ENCODE results near the gene NELFCD. TPM values are rescaled to one million over a fixed set of nuclear protein-coding genes. Genes with fewer than 3 reads are reported as not detected.
"Not testable (repeated sequence)": the region's sequence is repeated elsewhere in the genome, so short reads cannot be mapped to it uniquely, and the experiment has no call there.

The NELFCD gene
- total RNA-seq, 1 donor from 2014 or later, result 112 TPM

DNA sequence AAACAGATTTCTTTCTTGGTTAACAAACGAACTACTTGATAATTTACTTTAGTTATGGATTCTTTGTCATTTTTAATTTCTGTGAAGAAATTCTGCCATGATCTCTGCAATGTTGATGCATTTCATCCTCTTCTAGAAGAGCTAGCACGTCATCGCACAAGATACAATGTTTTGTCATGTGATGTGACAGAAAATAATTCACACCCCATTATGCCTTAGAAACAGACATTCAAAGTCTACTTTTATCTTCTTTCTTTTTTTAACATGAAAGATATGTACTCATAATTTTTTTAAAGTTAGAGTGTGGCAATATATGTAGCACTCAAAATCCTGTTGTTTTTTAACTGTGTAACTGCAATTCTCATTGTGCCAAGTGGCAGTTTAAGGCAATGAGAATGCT is 39.6 kb upstream of the NELFCD start:
- peaks cover 1% of the 10 kb centered on the region for H3K9me3 Mint-ChIP-seq (ENCODE audit: unreplicated experiment)
- H3K36me3 Mint-ChIP-seq (ENCODE audit: unreplicated experiment), result peaks cover under 1% of the 10 kb centered on the region
- no peaks in the 10 kb centered on the region for H3K4me1 Mint-ChIP-seq (ENCODE audit: low read depth, unreplicated experiment)
- no peak overlapping the region for H3K4me3 Mint-ChIP-seq (ENCODE audit: unreplicated experiment)
- no peak overlapping the region for H3K27ac Mint-ChIP-seq (ENCODE audit: unreplicated experiment)
- H3K27me3 Mint-ChIP-seq (ENCODE audit: unreplicated experiment), result no peaks in the 10 kb centered on the region
- DNase-seq, result no peak
- TF ChIP-seq, protein P1, sequence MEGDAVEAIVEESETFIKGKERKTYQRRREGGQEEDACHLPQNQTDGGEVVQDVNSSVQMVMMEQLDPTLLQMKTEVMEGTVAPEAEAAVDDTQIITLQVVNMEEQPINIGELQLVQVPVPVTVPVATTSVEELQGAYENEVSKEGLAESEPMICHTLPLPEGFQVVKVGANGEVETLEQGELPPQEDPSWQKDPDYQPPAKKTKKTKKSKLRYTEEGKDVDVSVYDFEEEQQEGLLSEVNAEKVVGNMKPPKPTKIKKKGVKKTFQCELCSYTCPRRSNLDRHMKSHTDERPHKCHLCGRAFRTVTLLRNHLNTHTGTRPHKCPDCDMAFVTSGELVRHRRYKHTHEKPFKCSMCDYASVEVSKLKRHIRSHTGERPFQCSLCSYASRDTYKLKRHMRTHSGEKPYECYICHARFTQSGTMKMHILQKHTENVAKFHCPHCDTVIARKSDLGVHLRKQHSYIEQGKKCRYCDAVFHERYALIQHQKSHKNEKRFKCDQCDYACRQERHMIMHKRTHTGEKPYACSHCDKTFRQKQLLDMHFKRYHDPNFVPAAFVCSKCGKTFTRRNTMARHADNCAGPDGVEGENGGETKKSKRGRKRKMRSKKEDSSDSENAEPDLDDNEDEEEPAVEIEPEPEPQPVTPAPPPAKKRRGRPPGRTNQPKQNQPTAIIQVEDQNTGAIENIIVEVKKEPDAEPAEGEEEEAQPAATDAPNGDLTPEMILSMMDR (IDR thresholded peaks at IDR 0.05; ENCODE audit: partially characterized antibody, unreplicated experiment), result no peak

DNA sequence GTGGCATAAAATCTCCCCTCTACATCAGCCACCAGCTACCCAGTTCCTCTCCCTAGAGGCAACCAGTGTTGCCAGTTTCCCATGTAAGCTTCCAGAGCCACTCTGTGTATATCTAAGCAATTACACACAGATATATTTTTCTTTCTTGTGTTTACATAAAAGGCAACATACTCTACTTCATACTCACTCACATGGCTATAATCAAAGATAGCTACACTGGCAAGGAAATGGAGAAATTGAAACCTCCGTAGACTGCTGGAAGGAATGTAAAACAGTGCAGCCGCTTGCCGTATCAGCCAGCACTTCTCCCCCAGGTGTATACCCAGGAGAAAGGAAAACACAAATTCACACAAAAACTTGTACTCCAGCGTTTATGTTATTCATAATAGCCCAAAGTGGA is 38.5 kb upstream of the NELFCD start:
- Mint-ChIP-seq H3K4me3 (ENCODE audit: unreplicated experiment) (no peak overlapping the region), H3K27me3 (ENCODE audit: unreplicated experiment) (no peaks in the 10 kb centered on the region), H3K27ac (ENCODE audit: unreplicated experiment) (no peak overlapping the region), H3K4me1 (ENCODE audit: low read depth, unreplicated experiment) (no peaks in the 10 kb centered on the region), H3K36me3 (ENCODE audit: unreplicated experiment) (no peaks in the 10 kb centered on the region), H3K9me3 (ENCODE audit: unreplicated experiment) (peaks cover 1% of the 10 kb centered on the region)
- TF ChIP-seq, protein P1 (IDR thresholded peaks at IDR 0.05; ENCODE audit: partially characterized antibody, unreplicated experiment), result no peak
- no peak for DNase-seq

DNA sequence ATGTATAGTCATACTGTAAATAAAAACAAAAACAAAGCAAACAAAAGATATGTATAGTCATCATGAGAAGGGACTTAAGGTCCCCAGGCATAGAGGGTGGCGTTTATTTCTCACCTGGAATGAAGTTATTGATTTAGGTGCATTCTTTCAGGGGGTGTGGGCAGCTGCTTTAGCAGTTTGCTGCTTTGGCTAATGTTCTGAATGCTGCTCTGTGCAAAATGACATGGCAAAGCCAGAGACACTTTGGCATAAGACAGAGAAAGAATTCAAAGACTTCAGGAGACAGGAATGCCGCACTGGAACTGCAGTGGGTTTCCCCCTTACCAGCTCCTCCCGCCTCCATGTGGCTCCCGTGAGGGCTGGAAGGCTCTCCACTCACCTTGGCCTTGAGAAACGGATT is 36.4 kb upstream of the NELFCD start:
- Mint-ChIP-seq H3K9me3 (ENCODE audit: unreplicated experiment) (peaks cover 1% of the 10 kb centered on the region), H3K27ac (ENCODE audit: unreplicated experiment) (no peak overlapping the region), H3K4me1 (ENCODE audit: low read depth, unreplicated experiment) (no peaks in the 10 kb centered on the region), H3K36me3 (ENCODE audit: unreplicated experiment) (no peaks in the 10 kb centered on the region), H3K4me3 (ENCODE audit: unreplicated experiment) (no peak overlapping the region), H3K27me3 (ENCODE audit: unreplicated experiment) (no peaks in the 10 kb centered on the region)
- DNase-seq, result no peak
- TF ChIP-seq, protein P1 (IDR thresholded peaks at IDR 0.05; ENCODE audit: partially characterized antibody, unreplicated experiment), result no peak

DNA sequence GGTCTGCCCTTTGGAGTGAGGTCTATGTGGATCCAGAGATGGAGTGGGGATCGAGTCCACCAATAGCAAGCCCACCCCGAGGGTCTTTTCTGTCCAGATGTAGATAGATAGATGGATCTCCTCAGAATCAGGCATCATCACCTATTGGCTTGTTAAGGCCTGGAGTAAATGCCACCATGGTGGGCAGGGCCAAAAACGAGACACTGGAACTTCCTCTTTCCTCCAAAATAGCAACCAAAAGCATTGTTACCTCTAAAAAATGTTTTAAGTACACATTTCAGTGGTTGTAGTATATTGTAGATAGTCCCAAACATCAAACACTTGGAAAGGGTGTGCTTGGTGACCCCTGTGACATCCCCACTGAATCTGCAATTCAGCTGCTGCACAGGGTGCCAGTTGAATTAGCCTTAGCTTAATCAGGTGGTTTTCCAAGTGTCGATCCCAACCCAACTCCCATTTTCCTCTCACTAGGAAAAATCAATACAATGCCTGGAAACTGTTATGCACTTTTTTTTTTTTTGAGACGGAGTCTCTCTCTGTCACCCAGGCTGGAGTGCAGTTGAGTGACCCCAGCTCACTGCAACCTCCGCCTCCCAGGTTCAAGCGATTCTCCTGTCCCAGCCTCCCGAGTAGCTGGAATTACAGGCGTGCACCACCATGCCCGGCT is 35.0 kb upstream of the NELFCD start:
- TF ChIP-seq, protein P1 (IDR thresholded peaks at IDR 0.05; ENCODE audit: partially characterized antibody, unreplicated experiment), result no peak
- no peak overlapping the region for H3K27ac Mint-ChIP-seq (ENCODE audit: unreplicated experiment)

DNA sequence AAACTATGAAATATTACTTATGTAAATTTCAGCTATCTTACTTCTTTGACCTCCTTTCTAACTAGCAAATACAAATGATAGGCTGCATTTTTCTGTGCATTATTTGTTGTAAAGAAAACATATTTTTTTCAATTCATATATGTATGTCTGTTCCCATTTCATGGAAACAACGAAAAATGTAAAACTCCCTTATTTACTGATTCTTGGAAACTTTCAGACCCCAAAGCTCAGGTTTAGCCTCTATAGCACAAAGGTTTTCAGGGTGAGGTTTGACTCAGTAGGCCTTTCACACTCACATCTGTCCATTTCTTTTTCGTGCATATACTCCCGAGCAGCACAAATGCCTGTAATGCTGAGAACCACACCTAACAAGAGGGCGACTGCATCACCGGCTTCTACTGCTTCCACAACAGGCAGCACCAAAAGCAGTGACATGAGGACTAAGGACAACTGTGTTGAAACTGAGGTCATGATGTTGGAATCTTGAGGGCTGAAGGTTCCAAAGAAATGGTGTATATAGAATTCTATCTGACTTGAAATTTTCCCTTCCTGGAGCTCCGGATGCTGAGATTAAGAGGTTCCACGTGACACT is 33.2 kb upstream of the NELFCD start:
- not testable (repeated sequence) for H3K4me1 Mint-ChIP-seq (ENCODE audit: low read depth, unreplicated experiment); H3K36me3 Mint-ChIP-seq (ENCODE audit: unreplicated experiment); DNase-seq; H3K27ac Mint-ChIP-seq (ENCODE audit: unreplicated experiment); H3K9me3 Mint-ChIP-seq (ENCODE audit: unreplicated experiment); H3K4me3 Mint-ChIP-seq (ENCODE audit: unreplicated experiment); H3K27me3 Mint-ChIP-seq (ENCODE audit: unreplicated experiment)

More for the DNA sequence above, 35.0 kb upstream of the NELFCD start:
- Mint-ChIP-seq H3K4me3 (ENCODE audit: unreplicated experiment) (no peak overlapping the region), H3K27me3 (ENCODE audit: unreplicated experiment) (peaks cover 2% of the 10 kb centered on the region), H3K9me3 (ENCODE audit: unreplicated experiment) (no peaks in the 10 kb centered on the region), H3K4me1 (ENCODE audit: low read depth, unreplicated experiment) (no peaks in the 10 kb centered on the region), H3K36me3 (ENCODE audit: unreplicated experiment) (no peaks in the 10 kb centered on the region)
- no peak for DNase-seq

Measured in glutamatergic neuron (in vitro differentiated cells).